ENCODE results near the gene TPPP. TPM values are rescaled to one million over a fixed set of nuclear protein-coding genes. Genes with fewer than 3 reads are reported as not detected.

The TPPP gene
- total and polyA plus RNA-seq, 8 donors, result 6.7 to 14.4 (median 8.6) TPM

DNA sequence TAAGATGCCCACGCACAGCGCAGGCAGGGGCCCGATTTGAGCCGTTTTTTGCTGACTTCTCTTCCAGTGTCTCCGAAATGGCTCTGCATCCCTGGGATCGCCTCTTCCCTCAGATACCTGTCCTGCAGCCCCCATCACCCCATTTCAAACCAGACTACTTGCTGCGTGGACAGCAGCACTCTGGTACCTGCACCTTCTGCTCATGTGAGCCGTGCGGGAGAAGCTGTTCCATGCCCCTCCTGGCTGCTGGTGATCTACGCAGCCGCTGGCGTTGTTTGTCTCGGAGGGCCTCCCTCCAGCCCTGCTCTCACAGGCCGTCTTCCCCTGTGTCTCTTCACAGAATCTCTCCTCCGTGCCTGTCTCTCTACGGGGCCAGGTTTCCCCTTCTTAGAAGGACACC lies 67.6 kb downstream of the TPPP start:
- Histone ChIP-seq H3K4me3 (no peak overlapping the region), H3K4me1 (no peaks in the 10 kb centered on the region), H3K36me3 (peaks cover 0 to 63% of the 10 kb centered on the region in 2 donors), H3K9me3 (no peaks in the 10 kb centered on the region), H3K27ac (no peak overlapping the region), H3K27me3 (no peaks in the 10 kb centered on the region)
- ATAC-seq (no peak), DNase-seq (peak in 1 of 4 donors; percentile 24)
- intact Hi-C loops (cut with DNase I), result no loop called here
- TF ChIP-seq, protein P1, sequence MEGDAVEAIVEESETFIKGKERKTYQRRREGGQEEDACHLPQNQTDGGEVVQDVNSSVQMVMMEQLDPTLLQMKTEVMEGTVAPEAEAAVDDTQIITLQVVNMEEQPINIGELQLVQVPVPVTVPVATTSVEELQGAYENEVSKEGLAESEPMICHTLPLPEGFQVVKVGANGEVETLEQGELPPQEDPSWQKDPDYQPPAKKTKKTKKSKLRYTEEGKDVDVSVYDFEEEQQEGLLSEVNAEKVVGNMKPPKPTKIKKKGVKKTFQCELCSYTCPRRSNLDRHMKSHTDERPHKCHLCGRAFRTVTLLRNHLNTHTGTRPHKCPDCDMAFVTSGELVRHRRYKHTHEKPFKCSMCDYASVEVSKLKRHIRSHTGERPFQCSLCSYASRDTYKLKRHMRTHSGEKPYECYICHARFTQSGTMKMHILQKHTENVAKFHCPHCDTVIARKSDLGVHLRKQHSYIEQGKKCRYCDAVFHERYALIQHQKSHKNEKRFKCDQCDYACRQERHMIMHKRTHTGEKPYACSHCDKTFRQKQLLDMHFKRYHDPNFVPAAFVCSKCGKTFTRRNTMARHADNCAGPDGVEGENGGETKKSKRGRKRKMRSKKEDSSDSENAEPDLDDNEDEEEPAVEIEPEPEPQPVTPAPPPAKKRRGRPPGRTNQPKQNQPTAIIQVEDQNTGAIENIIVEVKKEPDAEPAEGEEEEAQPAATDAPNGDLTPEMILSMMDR (IDR thresholded peaks at IDR 0.05), result no peak

DNA sequence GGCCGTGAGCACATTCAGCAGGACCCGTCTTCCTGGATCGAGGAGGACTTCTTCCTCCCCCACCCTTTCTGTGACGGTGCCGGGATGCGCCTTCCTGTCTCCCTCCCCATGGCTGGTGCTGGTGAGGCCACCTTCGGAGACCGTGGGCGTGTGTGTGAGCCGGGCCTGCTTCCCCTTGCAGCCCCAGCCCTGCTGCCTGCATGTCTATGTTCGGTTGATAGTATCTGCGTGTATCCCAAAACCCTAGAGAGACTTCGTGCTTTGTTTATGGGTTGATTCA lies 68.3 kb downstream of the TPPP start:
- Histone ChIP-seq H3K27ac (no peak overlapping the region), H3K27me3 (no peaks in the 10 kb centered on the region), H3K9me3 (no peaks in the 10 kb centered on the region), H3K36me3 (peaks cover 0 to 69% of the 10 kb centered on the region in 2 donors), H3K4me1 (no peaks in the 10 kb centered on the region), H3K4me3 (no peak overlapping the region)
- TF ChIP-seq, protein P1 (IDR thresholded peaks at IDR 0.05), result no peak
- DNase-seq (peak in 1 of 4 donors; percentile 26), ATAC-seq (no peak)
- intact Hi-C loops (cut with DNase I), result no loop called here

DNA sequence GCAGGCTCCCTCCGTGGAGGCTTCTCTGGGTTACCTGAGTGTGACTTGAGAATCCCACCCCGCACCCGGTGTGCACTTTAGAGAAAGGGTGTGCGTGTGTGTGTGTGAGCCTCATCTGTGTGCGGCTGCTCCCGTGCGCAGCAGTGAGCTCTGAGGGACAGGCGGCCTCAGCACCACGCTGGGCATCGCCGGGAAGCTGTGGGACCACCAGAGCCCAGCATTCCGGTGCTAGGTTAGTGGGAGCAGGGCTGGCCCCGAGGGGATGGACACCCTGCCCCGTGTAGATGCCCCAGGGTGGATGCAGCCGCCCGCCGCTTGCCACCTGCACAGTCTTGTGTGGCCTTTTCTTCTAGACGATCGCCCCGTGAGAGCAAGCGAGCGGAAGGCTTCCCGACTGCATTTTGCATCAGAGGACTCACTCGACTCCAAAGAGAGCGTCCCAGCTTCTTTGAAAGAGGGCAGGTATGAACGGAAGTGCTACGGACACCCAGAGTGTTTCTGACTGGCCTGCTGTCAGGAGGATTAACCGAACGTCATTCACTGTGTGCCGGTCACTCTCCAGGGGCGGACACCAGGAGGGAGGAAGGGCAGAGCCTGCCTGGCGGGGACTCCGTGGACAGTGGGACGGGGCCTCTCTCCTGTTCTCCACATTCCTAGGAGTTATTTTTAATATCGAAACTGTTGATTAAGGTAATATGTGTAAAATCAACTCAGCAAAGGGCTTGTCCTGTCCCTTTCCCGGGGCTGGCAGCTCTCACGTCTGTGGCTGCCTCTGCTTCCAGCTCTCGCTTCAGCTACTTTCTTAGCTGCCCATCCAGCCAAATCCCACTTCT lies 68.8 kb downstream of the TPPP start:
- ATAC-seq (no peak), DNase-seq (peak in 2 of 4 donors; percentile 22 to 73)
- Histone ChIP-seq H3K36me3 (peaks cover 0 to 74% of the 10 kb centered on the region in 2 donors), H3K27ac (no peak overlapping the region), H3K4me1 (no peaks in the 10 kb centered on the region), H3K4me3 (no peak overlapping the region), H3K27me3 (no peaks in the 10 kb centered on the region), H3K9me3 (no peaks in the 10 kb centered on the region)
- intact Hi-C loops (cut with DNase I), result no loop called here
- TF ChIP-seq, protein P1 (IDR thresholded peaks at IDR 0.05), result no peak

DNA sequence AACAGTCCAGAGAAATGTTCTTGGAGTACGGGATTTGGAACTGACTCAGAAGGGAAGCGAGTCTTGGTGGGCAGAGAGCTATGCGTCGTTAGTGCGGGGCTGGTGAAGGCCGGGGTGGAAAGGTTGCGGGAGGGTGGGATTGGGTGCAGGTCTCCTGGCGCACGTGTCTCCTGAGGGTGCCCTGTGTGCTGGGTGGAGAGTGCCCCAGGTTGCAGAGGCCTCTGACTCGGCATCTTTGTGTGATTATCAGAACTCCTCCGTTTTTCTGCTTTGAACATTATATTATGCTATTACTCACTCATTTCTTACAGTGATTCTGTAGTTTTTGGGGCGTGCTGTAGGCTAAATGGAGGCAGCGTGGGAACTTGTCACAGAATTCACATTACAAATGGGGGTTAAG lies 69.6 kb downstream of the TPPP start:
- intact Hi-C loops (cut with DNase I), result no loop called here
- Histone ChIP-seq H3K4me3 (no peak overlapping the region), H3K36me3 (peaks cover 0 to 80% of the 10 kb centered on the region in 2 donors), H3K9me3 (no peaks in the 10 kb centered on the region), H3K4me1 (no peaks in the 10 kb centered on the region), H3K27ac (no peak overlapping the region), H3K27me3 (no peaks in the 10 kb centered on the region)
- DNase-seq (peak in 1 of 4 donors; percentile 22), ATAC-seq (no peak)
- TF ChIP-seq, protein P1 (IDR thresholded peaks at IDR 0.05), result no peak

DNA sequence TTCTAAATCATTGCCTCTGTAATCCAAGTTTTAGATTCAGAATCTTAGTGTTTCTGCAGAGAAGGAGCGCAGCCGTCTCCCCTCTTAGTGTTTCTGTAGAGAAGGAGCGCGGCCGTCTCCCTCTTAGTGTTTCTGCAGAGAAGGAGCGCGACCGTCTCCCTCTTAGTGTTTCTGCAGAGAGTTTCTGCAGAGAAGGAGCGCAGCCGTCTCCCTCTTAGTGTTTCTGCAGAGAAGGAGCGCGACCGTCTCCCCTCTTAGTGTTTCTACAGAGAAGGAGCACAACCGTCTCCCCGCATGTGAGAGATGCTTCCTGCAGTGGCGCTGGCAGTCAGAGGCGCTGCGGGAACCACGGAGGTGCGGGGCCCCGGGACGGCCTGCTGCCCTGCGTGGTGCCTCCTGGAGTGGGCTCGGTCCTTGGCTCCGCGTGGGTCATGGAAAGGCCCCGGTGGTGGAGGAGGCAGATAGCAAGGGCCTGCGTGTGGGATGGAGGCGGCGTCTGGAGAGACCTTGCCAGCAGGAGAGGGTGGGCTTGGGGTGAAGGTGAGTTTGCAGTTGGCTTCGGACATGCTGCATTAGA lies 70.1 kb downstream of the TPPP start:
- peaks cover 0 to 77% of the 10 kb centered on the region in 2 donors for H3K36me3 ChIP-seq
- intact Hi-C loops (cut with DNase I), result no loop called here
- H3K4me1 ChIP-seq, result no peaks in the 10 kb centered on the region
- H3K9me3 ChIP-seq, result no peaks in the 10 kb centered on the region
- no peak overlapping the region for H3K27ac ChIP-seq
- DNase-seq (peak in 2 of 4 donors; percentile 25 to 72), ATAC-seq (no peak)
- no peaks in the 10 kb centered on the region for H3K27me3 ChIP-seq
- no peak overlapping the region for H3K4me3 ChIP-seq
- TF ChIP-seq, protein P1 (IDR thresholded peaks at IDR 0.05), result no peak

Measured in left lung (tissue), 10 donors.